GM23248 (cell line): ENCODE measurements around the gene RSBN1L.

Experiments
- EZH2 ChIP-seq: fragments of 200-600 bp; sonication (generic); IDR thresholded peaks from 2 replicates; pipeline ENCODE4 v1.6.1; 2018; ENCODE audit warnings: antibody characterized with exemption, mild to moderate bottlenecking; ENCODE audit not compliant: insufficient read depth, poor library complexity, severe bottlenecking
- EZH2phosphoT487 ChIP-seq: fragments of 200-600 bp; sonication (generic); IDR thresholded peaks from 2 replicates; pipeline ENCODE4 v1.6.1; 2018; ENCODE audit warnings: antibody characterized with exemption, moderate library complexity, mild to moderate bottlenecking, low read depth; ENCODE audit not compliant: insufficient read depth

GRCh38 chr7:77782383-77782782 lies 86.1 kb downstream of the RSBN1L start:
- no peak for TF ChIP-seq EZH2
- TF ChIP-seq EZH2phosphoT487: no peak
